Nephron progenitor cell (in vitro differentiated cells): ENCODE measurements around the gene SCO1.

Source experiments
- DNase-seq: peaks from one replicate; pipeline ENCODE4 v3.0.0; 2021
- H3K27ac Mint-ChIP-seq: 2 replicates; pipeline ENCODE4 v1.8.0; 2021; ENCODE audit warnings: mild to moderate bottlenecking, moderate library complexity, mixed read lengths
- H3K27me3 Mint-ChIP-seq: 2 replicates; pipeline ENCODE4 v1.8.0; 2021; ENCODE audit warnings: mild to moderate bottlenecking, low read depth, mixed read lengths; ENCODE audit not compliant: poor library complexity
- H3K36me3 Mint-ChIP-seq: 2 replicates; pipeline ENCODE4 v1.8.0; 2021; ENCODE audit warnings: low read depth, mixed read lengths
- H3K4me1 Mint-ChIP-seq: 2 replicates; pipeline ENCODE4 v1.8.0; 2021; ENCODE audit warnings: mixed read lengths
- H3K4me3 Mint-ChIP-seq: 2 replicates; pipeline ENCODE4 v1.8.0; 2021; ENCODE audit warnings: mild to moderate bottlenecking, moderate library complexity, mixed read lengths
- H3K9me3 Mint-ChIP-seq: 2 replicates; pipeline ENCODE4 v1.8.0; 2021; ENCODE audit warnings: mild to moderate bottlenecking, moderate library complexity, mixed read lengths
- TF ChIP-seq, protein P1 (sequence below): fragments of 200-600 bp; sonication (generic); IDR thresholded peaks from 2 replicates; pipeline ENCODE4 v1.5.0; 2021; ENCODE audit warnings: antibody characterized with exemption

The SCO1 gene

DNA sequence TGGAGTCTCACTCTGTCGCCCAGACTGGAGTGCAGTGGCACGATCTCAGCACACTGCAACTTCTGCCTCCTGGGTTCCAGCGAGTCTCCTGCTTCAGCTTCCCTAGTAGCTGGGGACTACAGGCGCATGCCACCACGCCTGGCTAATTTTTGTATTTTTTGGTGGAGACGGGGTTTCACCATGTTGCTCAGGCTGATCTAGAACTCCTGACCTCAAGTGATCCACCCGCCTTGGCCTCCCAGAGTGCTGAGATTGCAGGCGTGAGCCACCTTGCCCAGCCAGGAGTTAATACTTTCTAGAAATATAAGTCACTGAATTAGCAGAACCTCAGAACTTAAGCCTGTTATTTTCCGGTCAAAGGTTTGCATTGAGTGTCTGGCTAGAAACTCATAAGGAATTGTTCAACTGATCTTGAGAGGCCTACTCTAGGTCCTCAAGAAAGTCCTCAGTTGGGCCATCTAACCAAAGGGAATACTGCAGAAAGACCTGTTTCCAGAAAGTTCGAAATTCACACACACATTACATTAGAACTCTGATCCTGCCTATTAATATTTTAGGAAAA lies 31.1 kb upstream of the SCO1 start:
- Mint-ChIP-seq H3K27me3 (peaks cover 19% of the 10 kb centered on the region), H3K4me1 (peaks cover 16% of the 10 kb centered on the region), H3K27ac (no peak overlapping the region), H3K36me3 (peaks cover 5% of the 10 kb centered on the region), H3K4me3 (no peak overlapping the region), H3K9me3 (no peaks in the 10 kb centered on the region)
- no peak for DNase-seq
- TF ChIP-seq, protein P1, sequence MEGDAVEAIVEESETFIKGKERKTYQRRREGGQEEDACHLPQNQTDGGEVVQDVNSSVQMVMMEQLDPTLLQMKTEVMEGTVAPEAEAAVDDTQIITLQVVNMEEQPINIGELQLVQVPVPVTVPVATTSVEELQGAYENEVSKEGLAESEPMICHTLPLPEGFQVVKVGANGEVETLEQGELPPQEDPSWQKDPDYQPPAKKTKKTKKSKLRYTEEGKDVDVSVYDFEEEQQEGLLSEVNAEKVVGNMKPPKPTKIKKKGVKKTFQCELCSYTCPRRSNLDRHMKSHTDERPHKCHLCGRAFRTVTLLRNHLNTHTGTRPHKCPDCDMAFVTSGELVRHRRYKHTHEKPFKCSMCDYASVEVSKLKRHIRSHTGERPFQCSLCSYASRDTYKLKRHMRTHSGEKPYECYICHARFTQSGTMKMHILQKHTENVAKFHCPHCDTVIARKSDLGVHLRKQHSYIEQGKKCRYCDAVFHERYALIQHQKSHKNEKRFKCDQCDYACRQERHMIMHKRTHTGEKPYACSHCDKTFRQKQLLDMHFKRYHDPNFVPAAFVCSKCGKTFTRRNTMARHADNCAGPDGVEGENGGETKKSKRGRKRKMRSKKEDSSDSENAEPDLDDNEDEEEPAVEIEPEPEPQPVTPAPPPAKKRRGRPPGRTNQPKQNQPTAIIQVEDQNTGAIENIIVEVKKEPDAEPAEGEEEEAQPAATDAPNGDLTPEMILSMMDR: no peak

DNA sequence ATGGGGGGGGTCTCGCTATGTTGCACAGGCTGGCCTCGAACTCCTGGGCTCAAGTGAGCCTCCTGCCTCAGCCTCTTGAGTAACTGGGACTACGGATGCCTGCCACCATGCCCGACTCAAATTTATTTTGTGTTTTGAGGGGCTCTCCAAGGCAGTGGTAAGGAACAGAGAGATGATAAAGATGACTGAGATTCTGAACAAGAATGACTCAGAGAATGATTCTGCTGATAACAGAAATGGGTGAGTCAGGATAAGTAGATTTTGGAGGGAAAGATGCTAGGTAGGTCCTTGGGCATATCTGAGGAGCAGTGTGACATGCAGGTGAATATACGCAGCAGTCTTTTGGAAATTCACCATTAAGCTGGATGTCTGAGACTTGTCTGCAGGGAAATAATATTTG lies 29.9 kb upstream of the SCO1 start:
- H3K4me3 Mint-ChIP-seq: no peak overlapping the region
- no peak for DNase-seq
- TF ChIP-seq, protein P1: no peak
- peaks cover 13% of the 10 kb centered on the region for H3K4me1 Mint-ChIP-seq
- no peak overlapping the region for H3K27ac Mint-ChIP-seq
- no peaks in the 10 kb centered on the region for H3K9me3 Mint-ChIP-seq
- H3K36me3 Mint-ChIP-seq: peaks cover 10% of the 10 kb centered on the region
- peaks cover 16% of the 10 kb centered on the region for H3K27me3 Mint-ChIP-seq

DNA sequence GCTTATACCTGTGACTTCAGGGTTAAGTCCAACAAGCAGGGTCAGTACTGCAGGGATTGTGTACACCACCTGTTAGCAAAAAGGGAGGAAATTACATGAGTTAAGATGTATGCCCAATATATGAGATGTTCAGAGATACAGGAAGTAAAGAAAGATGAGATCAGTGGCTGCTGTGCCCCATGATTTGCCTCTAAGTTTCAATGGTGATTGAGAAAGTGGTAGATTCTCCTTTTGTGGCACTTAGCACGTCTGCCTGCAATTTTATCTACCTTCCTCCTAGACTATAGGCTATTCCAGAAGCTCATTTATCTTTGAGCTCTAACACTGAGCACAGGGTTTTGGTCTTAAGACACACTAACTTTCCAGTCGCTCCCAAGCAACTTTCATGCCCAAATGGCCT lies 28.9 kb upstream of the SCO1 start:
- Mint-ChIP-seq H3K27ac (no peak overlapping the region), H3K36me3 (peaks cover 10% of the 10 kb centered on the region), H3K4me3 (no peak overlapping the region), H3K4me1 (peaks cover 13% of the 10 kb centered on the region), H3K27me3 (peaks cover 16% of the 10 kb centered on the region), H3K9me3 (no peaks in the 10 kb centered on the region)
- TF ChIP-seq, protein P1: no peak
- no peak for DNase-seq

DNA sequence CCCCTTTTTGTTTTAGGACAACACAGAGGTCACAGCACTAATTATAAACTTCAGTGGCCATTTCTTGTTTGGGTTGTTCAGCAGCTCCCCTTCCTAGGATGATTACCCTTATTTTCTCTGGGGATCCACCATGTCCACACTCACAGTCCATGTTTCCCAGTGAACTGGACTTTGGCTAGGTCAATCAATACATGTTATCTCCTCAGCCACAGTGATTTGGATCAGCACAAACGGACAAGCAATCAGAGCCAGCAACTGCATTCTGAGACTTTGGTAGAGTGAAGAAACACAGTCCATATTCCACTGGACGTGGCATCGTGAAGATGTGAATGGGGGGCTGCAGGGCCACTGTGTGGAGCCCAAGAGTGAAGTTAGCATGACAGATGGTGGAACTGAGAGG lies 27.9 kb upstream of the SCO1 start:
- H3K27ac Mint-ChIP-seq: no peak overlapping the region
- peaks cover 5% of the 10 kb centered on the region for H3K4me1 Mint-ChIP-seq
- H3K4me3 Mint-ChIP-seq: no peak overlapping the region
- no peak for DNase-seq
- no peaks in the 10 kb centered on the region for H3K9me3 Mint-ChIP-seq
- H3K36me3 Mint-ChIP-seq: peaks cover 10% of the 10 kb centered on the region
- H3K27me3 Mint-ChIP-seq: peaks cover 10% of the 10 kb centered on the region
- TF ChIP-seq, protein P1: no peak

DNA sequence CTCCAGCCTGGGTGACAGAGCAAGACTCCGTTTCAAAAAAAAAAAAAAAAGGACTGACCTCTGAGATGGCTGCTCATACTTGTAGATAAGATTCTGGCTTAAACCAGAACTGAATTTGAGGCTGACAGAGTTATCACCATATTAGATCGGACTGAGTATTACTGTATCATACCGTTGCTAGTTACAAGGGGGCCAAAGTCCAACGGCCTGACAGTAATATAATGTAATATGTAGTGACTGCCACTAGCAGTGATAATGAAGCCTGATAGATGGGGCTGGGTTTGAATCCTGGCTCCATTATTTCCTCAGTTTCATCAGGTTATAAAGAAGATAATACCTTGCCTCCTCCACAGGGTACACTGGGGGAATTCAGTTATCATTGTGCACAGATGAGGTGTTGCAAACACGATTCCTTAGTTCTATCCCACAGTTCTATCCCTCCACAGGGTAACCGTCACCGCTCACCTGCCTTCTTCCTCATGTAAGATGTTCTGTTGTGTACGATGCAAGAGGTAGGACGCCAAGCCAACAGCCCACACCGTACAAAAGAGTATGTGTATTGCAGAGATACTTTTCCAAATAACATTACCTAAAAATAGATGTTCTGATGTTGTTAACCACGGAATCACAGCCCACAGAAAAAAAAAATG lies 27.3 kb upstream of the SCO1 start:
- no peak for DNase-seq

More for the DNA sequence above, 27.3 kb upstream of the SCO1 start:
- H3K9me3 Mint-ChIP-seq: no peaks in the 10 kb centered on the region
- no peak overlapping the region for H3K27ac Mint-ChIP-seq
- H3K4me1 Mint-ChIP-seq: no peaks in the 10 kb centered on the region
- H3K36me3 Mint-ChIP-seq: peaks cover 10% of the 10 kb centered on the region
- H3K4me3 Mint-ChIP-seq: no peak overlapping the region
- peaks cover 6% of the 10 kb centered on the region for H3K27me3 Mint-ChIP-seq
- TF ChIP-seq, protein P1: no peak
